NCI-H2081 (cell line): ENCODE results near the gene LTBP1.
"Not testable (repeated sequence)": the region's sequence is repeated elsewhere in the genome, so short reads cannot be mapped to it uniquely, and the experiment has no call there.

Experiments used
- DNase-seq, 2 experiments: peaks; one replicate each; lab custom pipeline; 2025; lab: John Stamatoyannopoulos, UW

The LTBP1 gene

GRCh38 chr2:33433279-33434235, 486.8 kb downstream of the LTBP1 start:
- no peak for DNase-seq

- no peak for DNase-seq
These were observed 488.8 kb downstream of the LTBP1 start for GRCh38 chr2:33435518-33435917.

- DNase-seq = no peak
These were observed 489.3 kb downstream of the LTBP1 start for GRCh38 chr2:33436083-33436482.

GRCh38 chr2:33437297-33437696, 490.5 kb downstream of the LTBP1 start:
- DNase-seq = no peak

GRCh38 chr2:33437815-33438214, 491.1 kb downstream of the LTBP1 start:
- DNase-seq = no peak

- DNase-seq = peak in 1 of 2 experiments; percentile 14
These were observed 494.6 kb downstream of the LTBP1 start for GRCh38 chr2:33441235-33441810.

GRCh38 chr2:33442052-33442451, 495.3 kb downstream of the LTBP1 start:
- DNase-seq = not testable (repeated sequence)

GRCh38 chr2:33442528-33443079, 495.9 kb downstream of the LTBP1 start:
- no peak for DNase-seq

- DNase-seq = no peak
These were observed 496.6 kb downstream of the LTBP1 start for GRCh38 chr2:33443274-33443829.

GRCh38 chr2:33444967-33445366, 498.2 kb downstream of the LTBP1 start:
- DNase-seq = no peak

- no peak for DNase-seq
These were observed 501.6 kb downstream of the LTBP1 start for GRCh38 chr2:33448220-33448899.
